NT2/D1 (cell line): ENCODE data around the gene MADD.

Source experiments
- SUZ12 ChIP-seq: IDR thresholded peaks from 2 replicates; pipeline ENCODE4 v1.6.1; 2011; ENCODE audit not compliant: insufficient read length, insufficient read depth; ENCODE audit errors: extremely low read depth
- YY1 ChIP-seq: IDR thresholded peaks from 2 replicates; pipeline ENCODE4 v1.6.1; 2011; ENCODE audit not compliant: insufficient read length, insufficient read depth

- no peak for TF ChIP-seq SUZ12
- no peak for TF ChIP-seq YY1
Measured at GRCh38 chr11:47258317-47258902, 11.5 kb upstream of the MADD start.
